ENCODE data around the gene TSLP.

TSLP gene

DNA sequence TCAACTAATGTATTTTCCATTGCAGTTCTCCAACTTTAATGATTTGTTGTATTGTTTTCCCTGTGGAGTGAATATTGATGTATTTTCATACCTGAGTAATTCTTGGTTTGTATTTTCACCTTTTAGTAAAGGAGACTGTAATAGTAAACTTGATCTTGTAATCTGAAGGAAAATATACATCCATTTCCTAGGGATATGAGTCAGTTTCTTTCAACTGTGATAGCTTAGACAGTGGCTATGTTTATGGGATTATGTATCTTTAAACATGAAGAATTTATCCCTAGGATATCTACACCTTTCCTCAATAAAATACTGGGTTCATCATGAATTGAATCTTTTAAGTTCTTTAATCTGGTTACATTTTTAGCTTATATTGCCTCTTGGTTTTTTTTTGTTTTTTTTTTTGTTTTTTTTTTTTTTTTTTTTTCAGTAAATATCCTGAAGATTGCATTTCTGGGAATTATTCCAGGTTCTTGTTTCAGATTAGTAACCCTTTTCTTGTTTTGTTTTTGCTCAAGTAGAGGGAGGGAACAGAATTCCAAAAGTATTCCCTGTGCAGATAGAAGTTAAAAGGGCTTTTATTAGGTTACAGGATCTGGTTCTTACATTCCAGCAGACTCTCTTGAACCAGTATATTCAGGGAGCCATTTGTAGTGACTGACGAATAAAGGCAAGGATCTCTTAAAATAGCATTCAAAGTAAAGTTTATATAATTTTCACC is 27.7 kb downstream of the TSLP start:
- no peaks in the 10 kb centered on the region for H3K9me3 Mint-ChIP-seq
- no peak overlapping the region for H3K4me3 Mint-ChIP-seq
- H3K36me3 Mint-ChIP-seq (ENCODE audit: low read depth) = peaks cover 24% of the 10 kb centered on the region
- DNase-seq = no peak
- H3K27me3 Mint-ChIP-seq (ENCODE audit: low read depth, poor library complexity) = no peaks in the 10 kb centered on the region
- no peak overlapping the region for H3K27ac Mint-ChIP-seq
- peaks cover 13% of the 10 kb centered on the region for H3K4me1 Mint-ChIP-seq
- TF ChIP-seq, protein P1, sequence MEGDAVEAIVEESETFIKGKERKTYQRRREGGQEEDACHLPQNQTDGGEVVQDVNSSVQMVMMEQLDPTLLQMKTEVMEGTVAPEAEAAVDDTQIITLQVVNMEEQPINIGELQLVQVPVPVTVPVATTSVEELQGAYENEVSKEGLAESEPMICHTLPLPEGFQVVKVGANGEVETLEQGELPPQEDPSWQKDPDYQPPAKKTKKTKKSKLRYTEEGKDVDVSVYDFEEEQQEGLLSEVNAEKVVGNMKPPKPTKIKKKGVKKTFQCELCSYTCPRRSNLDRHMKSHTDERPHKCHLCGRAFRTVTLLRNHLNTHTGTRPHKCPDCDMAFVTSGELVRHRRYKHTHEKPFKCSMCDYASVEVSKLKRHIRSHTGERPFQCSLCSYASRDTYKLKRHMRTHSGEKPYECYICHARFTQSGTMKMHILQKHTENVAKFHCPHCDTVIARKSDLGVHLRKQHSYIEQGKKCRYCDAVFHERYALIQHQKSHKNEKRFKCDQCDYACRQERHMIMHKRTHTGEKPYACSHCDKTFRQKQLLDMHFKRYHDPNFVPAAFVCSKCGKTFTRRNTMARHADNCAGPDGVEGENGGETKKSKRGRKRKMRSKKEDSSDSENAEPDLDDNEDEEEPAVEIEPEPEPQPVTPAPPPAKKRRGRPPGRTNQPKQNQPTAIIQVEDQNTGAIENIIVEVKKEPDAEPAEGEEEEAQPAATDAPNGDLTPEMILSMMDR (IDR thresholded peaks at IDR 0.05) = no peak

DNA sequence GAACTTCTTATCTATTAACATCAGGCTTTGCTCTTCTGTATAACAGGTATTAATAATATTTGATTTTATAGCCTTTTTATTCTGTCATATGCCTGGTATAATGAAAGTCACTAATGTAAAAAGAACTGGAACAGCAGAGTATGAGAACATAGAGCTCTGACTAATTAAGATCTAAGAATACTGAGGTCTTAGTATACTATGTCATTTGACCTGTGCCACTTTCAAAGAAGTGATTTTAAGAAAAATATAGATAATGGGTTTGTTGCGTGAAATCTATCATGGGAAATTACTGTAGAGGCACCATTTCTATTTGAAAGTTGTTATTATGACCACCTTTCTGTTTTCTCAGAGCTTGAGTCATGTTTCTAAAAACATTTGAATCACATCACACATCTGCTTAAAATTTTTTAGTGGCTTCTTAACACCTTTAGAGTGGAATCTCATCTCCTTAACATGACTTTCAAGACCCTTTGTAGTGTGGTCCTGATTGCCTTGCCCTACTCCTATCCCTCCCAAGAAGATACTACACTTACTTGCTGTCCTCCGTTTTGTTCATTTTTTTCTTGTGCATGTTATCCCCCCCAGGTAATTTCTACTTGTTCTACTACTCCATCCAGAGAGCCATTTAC is 34.9 kb downstream of the TSLP start:
- TF ChIP-seq, protein P1 (IDR thresholded peaks at IDR 0.05) = no peak
- no peak for DNase-seq
- Mint-ChIP-seq H3K4me1 (no peaks in the 10 kb centered on the region), H3K27ac (peak overlapping the region; percentile 1), H3K9me3 (no peaks in the 10 kb centered on the region), H3K27me3 (ENCODE audit: low read depth, poor library complexity) (no peaks in the 10 kb centered on the region), H3K36me3 (ENCODE audit: low read depth) (peaks cover 25% of the 10 kb centered on the region), H3K4me3 (no peak overlapping the region)

DNA sequence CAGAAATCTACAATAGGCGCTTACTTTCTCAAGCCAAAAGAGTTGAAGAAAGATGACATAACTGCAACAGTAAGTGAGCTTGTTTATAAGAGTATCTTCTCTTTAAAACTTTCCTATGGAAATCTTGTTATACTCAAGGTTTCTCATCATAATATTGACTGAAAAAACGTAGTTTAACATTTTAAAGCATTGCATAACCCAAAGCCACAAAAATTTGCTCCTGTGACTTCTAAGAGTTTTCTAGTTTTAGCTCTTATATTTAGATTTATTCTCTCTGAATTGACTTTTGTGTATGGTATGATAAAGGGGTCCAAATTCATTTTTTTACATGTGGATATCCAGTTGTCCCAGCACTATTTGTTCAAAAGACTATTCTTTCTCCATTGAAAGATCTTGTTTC is 35.9 kb downstream of the TSLP start:
- Mint-ChIP-seq H3K27ac (no peak overlapping the region), H3K27me3 (ENCODE audit: low read depth, poor library complexity) (no peaks in the 10 kb centered on the region), H3K36me3 (ENCODE audit: low read depth) (peaks cover 29% of the 10 kb centered on the region), H3K4me3 (no peak overlapping the region), H3K9me3 (no peaks in the 10 kb centered on the region), H3K4me1 (no peaks in the 10 kb centered on the region)
- no peak for DNase-seq
- TF ChIP-seq, protein P1 (IDR thresholded peaks at IDR 0.05) = no peak

DNA sequence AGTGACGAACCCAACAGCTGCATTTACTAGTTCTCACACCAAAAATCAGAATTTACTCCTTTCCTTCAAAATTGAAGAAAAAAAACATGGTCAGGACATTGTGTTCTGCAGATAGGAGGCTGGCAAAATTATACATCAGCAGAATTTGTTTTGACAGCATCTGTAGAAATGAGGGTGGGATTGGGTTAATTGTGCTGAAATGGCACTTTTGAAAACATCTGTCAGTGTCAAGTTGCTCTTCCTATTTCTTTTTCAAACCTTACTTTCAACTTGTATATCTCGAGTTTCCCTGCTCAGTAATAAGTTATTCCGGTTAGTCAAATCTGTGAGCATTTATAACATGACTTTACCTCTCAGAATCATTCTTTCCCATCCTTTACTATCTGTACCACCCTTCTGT is 40.4 kb downstream of the TSLP start:
- no peak overlapping the region for H3K4me3 Mint-ChIP-seq
- TF ChIP-seq, protein P1 (IDR thresholded peaks at IDR 0.05) = no peak

DNA sequence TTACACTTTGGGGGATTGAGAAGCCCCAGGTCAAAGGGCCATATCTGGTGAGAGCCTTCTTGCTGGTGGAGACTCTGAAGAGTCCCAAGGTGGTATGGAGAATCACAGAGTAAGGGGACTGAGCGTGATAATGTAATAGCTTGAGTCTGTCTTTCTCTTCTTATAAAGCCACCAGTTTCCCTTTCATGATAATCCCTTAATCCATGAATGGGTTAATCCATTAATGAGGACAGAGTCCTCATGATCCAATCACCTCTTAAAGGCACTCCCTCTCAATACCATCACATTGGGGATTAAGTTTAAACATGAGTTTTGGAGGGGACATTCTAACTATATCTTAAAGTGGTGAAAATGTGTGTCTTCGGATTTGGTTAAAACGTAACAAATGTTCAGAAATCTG is 42.2 kb downstream of the TSLP start:
- Mint-ChIP-seq H3K4me1 (no peaks in the 10 kb centered on the region), H3K4me3 (no peak overlapping the region), H3K9me3 (no peaks in the 10 kb centered on the region), H3K36me3 (ENCODE audit: low read depth) (peaks cover 25% of the 10 kb centered on the region), H3K27me3 (ENCODE audit: low read depth, poor library complexity) (no peaks in the 10 kb centered on the region), H3K27ac (no peak overlapping the region)
- TF ChIP-seq, protein P1 (IDR thresholded peaks at IDR 0.05) = no peak
- DNase-seq = no peak

More for the DNA sequence above, 40.4 kb downstream of the TSLP start:
- Mint-ChIP-seq H3K9me3 (no peaks in the 10 kb centered on the region), H3K36me3 (ENCODE audit: low read depth) (peaks cover 29% of the 10 kb centered on the region), H3K27ac (no peak overlapping the region), H3K27me3 (ENCODE audit: low read depth, poor library complexity) (no peaks in the 10 kb centered on the region), H3K4me1 (no peaks in the 10 kb centered on the region)
- DNase-seq = no peak

DNA sequence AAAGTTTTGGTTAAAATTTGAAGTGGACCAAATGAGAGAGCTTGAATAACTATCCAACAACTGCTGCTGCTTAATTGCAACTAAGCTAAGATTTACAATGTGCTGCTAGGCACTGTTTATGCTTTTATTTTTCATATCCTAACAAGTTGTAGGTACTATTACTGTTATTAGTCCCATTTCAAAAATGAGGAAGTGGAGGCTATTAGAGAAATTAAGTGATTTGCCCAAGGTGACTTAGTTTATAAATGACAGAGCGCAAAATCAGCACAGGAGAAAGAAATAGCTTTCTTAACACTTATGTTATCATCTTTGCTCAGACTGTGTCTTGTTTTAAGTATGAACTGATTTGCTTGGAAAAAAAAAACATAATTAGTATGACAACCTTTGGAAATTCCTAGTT is 43.7 kb downstream of the TSLP start:
- Mint-ChIP-seq H3K4me3 (no peak overlapping the region), H3K27ac (no peak overlapping the region), H3K27me3 (ENCODE audit: low read depth, poor library complexity) (no peaks in the 10 kb centered on the region), H3K4me1 (no peaks in the 10 kb centered on the region), H3K9me3 (no peaks in the 10 kb centered on the region), H3K36me3 (ENCODE audit: low read depth) (peaks cover 31% of the 10 kb centered on the region)
- no peak for DNase-seq
- TF ChIP-seq, protein P1 (IDR thresholded peaks at IDR 0.05) = no peak
